GM21360 (cell line): ENCODE results near the gene CNTN4.
"Not testable (repeated sequence)": the region's sequence is repeated elsewhere in the genome, so short reads cannot be mapped to it uniquely, and the experiment has no call there.

Experiments
- ATAC-seq: cut with Tn5 transposase; IDR thresholded peaks from one replicate; pipeline ENCODE4 v1.9.1; 2021; ENCODE audit warnings: mild to moderate bottlenecking, moderate library complexity; ENCODE audit not compliant: unreplicated experiment

CNTN4 gene

GRCh38 chr3:2098398-2099027, at the start of gene CNTN4:
Gene CNTN4 (plus strand): TSS chr3:2098866.
- ATAC-seq, result no peak

- ATAC-seq, result no peak
Measured at GRCh38 chr3:2061360-2061759, 37.3 kb upstream of the CNTN4 start.

- ATAC-seq, result no peak
Measured at GRCh38 chr3:2071531-2071930, 27.1 kb upstream of the CNTN4 start.

- ATAC-seq, result no peak
Measured at GRCh38 chr3:2078821-2079220, 19.8 kb upstream of the CNTN4 start.

- ATAC-seq, result no peak
Measured at GRCh38 chr3:2082871-2083480, 15.7 kb upstream of the CNTN4 start.

- ATAC-seq, result not testable (repeated sequence)
Measured at GRCh38 chr3:2083558-2083957, 15.1 kb upstream of the CNTN4 start.

GRCh38 chr3:2090095-2090911, 8.4 kb upstream of the CNTN4 start:
- ATAC-seq, result no peak

GRCh38 chr3:2092758-2093157, 5.9 kb upstream of the CNTN4 start:
- ATAC-seq, result no peak

- ATAC-seq, result no peak
Measured at GRCh38 chr3:2094941-2095340, 3.7 kb upstream of the CNTN4 start.

- no peak for ATAC-seq
Measured at GRCh38 chr3:2096216-2096615, 2.5 kb upstream of the CNTN4 start.

GRCh38 chr3:2097641-2098191, 950 bp upstream of the CNTN4 start:
- ATAC-seq, result no peak

- ATAC-seq, result no peak
Measured at GRCh38 chr3:2099028-2099671, 484 bp downstream of the CNTN4 start.

- no peak for ATAC-seq
Measured at GRCh38 chr3:2099779-2100191, 1.1 kb downstream of the CNTN4 start.

- ATAC-seq, result no peak
Measured at GRCh38 chr3:2106438-2106837, 7.8 kb downstream of the CNTN4 start.

- ATAC-seq, result no peak
Measured at GRCh38 chr3:2110597-2111117, 12.0 kb downstream of the CNTN4 start.

- no peak for ATAC-seq
Measured at GRCh38 chr3:2114617-2115275, 16.1 kb downstream of the CNTN4 start.

GRCh38 chr3:2130726-2131125, 32.1 kb downstream of the CNTN4 start:
- no peak for ATAC-seq

GRCh38 chr3:2133146-2133545, 34.5 kb downstream of the CNTN4 start:
- no peak for ATAC-seq

GRCh38 chr3:2137651-2138050, 39.0 kb downstream of the CNTN4 start:
- ATAC-seq, result no peak

- ATAC-seq, result no peak
Measured at GRCh38 chr3:2141482-2141881, 42.8 kb downstream of the CNTN4 start.
